T-helper 1 cell (primary cell): ENCODE data around the gene GLTP.

Experiments used
- DNase-seq, 5 donors: peaks; one replicate each; pipeline ENCODE4 v3.0.0-alpha.2; 2012 to 2020

Gene GLTP

DNA sequence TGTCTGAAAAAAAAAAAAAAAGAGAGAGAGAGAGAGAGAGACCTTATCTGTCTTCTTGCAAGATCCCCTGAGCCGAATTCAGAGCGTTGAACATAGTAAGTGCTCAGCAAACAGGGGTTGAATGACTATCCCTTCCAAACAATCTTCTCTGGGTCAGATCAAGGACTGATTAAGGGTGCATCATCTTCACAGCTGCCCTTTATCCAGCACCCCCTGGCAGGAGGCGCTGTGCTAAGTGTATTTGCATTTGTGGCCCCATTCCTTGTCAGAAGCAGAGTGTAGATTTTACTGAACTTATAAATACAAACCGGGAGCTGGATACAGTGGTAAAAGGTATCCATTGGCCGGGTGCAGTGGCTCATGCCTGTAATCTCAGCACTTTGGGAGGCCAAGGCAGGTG, 38.3 kb downstream of the GLTP start:
- DNase-seq = no peak

DNA sequence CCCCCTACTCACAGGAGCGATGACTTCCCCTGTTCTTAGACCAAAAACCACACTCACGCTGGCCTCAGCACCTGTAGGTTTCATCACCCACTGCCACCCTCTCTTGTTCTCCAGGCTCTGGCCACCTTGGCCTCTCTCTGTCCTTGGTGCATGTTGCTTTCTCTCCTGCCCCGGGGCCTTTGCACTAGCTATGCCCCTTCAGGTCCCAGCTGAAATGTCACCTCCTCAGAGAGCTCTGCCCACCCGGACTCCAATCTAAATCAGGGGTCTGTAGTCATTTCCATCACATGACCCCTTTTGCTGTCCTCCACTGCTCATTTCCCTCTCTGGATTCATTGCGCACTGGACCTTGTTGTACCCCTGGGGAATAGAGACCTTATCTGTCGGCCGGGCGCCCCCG, 39.0 kb downstream of the GLTP start:
- no peak for DNase-seq

DNA sequence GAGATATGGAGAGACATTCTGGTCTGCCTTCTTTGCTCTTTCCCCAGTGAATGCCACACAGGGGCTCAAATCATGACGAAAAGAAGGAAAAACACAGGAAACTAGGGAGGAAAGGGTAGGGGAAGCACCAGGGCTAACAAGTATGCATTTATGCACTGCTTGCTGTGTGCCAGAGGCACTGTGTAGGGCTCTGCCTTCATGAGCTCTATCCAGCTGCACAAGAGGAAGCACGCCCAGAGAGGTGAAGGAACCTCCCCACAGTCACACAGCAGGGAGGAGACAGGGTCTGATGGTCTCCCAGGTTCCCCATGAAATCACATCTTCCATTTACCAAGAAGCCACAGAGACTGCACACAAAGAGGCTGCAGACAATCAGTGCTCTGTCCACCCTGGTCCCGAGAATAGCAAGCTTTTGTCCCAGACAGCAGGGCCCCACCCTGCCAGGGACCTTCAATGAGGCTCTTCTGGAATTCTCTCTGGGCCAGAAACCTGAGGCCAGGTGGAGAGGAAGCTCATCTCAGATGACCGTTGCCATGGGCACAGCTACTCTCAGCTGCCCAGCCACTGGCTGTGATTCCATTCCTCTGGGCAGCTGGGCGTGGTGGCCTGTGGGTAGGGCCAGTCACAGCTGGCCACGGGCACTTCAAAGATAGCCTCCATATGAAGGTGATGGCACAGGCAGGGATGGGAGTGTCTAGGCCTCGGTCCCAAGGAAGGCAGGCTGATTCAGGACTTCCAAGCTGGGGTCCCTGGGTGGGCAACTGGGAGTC, 39.9 kb downstream of the GLTP start:
- DNase-seq = no peak

- DNase-seq = no peak
These were observed 40.9 kb downstream of the GLTP start for GRCh38 chr12:109839444-109839843.

- DNase-seq = no peak
These were observed 43.4 kb downstream of the GLTP start for GRCh38 chr12:109836916-109837315.

DNA sequence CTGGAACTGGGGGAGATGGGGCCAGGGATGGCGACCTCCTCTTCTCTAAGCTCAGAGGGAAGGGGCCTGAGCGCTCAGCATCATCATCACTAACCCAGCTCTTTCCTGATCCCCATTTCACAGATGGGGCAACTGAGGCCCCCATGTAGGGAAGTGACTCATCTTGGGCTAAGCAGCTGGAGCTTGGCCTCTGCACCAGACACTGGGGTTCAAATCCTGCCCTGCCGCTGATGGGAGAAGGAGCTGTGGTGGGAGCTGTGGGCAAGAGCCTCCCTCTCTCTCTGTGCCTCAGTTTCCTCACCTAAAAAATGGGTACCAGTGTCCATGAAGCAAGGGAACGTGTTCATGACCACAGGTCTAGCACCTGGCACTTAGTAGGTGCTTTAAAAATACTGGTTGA, 44.5 kb downstream of the GLTP start:
- DNase-seq = no peak

GRCh38 chr12:109833307-109834189, 46.8 kb downstream of the GLTP start, which contains the start of gene TRPV4:
Gene TRPV4 (minus strand): TSS chr12:109833398. CDS start chr12:109814796, 18,602 bp downstream.
- no peak for DNase-seq

GRCh38 chr12:109832541-109833306, 47.6 kb downstream of the GLTP start:
- no peak for DNase-seq

DNA sequence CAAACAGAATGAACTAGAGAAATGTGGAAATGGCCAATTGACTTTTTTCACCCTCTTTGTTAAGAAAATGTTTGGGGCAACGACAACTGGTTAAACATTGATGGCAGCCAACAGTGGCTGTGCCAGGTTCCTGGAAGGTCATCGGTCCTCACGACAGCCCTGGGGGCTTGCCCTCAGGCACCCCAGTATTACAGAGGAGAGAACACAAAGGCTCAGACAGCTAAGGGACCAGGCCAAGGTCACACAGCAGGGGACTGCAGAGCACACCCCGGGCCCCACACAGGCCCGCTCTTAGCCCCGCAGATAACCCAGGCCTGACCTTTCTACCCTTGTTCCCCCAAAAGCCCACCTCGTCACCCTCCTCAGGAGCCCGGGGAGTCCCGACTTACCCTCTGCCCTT, 48.4 kb downstream of the GLTP start:
- DNase-seq = no peak

DNA sequence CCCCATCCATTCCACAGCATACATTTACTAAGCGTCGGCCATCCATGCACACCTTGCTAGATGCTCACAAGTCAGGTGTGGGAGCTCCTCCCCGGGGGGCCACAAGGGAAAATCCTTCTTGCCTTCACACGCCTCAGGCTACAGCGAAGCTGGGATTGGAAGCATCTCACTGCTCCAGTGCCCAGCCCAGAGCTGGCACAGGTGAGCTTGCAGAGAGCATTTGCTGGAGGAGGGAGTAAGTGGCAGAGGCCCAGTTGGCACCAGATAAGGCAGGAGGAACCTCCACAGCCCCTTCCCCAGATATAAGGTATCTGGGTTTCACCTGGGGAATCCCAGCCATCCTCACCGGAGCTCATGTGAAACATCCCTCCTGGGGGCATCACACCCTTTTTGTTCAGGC, 49.0 kb downstream of the GLTP start:
- DNase-seq = no peak

DNA sequence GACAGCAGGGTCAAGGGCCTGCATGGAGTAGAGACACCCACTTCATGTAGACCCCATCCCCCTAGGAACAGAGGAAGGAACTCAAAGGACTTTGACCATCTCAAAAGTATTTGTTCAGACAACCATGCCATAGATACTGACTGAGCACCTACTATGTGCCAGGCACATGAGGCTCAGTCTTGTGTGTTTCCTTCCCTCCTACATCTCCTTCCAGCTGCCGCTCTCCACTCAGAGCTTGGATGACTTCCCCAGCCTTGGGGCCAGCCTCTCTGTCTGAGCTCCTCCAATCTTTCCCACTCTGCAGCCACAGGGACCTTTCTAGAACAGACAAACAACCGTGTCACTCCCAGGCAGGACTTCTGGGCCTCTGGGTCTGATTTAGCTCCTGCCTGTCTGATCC, 49.6 kb downstream of the GLTP start:
- DNase-seq = no peak

GRCh38 chr12:109830267-109830666, 50.1 kb downstream of the GLTP start:
- DNase-seq = no peak

DNA sequence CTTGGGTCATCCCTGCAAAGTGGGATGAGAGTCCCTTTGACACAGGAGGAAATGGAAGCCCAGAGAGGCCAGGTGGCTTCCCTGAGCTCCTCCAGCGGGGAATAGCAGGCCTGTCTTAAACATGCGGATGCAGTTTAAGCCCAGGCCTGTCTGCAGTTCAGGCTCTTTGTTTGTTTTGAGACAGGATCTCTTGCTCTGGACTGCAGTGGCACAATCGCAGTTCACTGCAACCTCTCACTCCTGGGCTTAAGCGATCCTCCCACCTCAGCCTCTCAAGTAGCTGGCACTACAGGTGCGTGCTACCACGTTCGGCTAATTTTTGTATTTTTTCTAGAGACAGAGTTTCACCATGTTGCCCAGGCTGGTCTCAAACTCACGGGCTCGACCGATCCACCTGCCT, 50.7 kb downstream of the GLTP start:
- DNase-seq = no peak

GRCh38 chr12:109828754-109829511, 51.4 kb downstream of the GLTP start:
- no peak for DNase-seq

DNA sequence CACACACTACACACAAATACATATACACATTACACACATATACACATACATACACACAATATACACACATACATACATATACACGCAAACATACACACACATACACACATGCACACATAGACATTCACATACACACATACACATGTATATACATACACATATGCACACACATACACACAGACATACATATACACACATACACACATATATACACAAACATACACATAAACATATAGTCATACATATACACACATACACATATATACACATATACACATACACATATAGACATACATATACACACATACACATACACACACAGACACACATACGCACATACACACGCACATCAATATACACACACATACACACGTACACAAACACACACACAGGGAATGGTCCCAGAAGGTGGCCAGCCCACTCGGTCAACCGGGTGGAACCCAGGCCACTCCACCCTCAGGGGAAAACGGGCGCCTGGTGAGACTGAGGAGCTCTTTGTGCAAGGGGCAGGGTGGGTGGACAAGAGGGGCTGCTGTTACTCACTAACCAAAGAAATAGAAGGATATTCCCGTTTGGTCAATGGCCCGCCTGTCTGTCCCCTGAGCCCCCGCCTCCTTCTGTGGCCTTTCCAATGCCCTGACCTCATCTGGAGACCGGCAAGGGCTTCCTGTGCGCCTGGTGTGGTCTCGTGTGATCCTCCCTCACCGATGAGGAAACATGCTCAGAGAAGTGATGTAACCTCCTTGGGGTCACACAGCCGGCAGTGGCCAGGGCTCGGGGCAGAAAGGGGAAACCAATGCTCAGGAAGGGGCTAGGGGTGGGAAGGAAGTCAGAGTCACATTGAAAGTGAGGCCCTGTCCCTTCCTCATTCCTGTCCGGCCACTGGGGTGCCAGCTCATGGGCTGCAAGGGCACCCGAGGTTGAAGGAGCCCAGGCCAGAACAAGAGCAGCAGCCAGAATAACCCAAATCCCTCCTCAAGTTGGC, 52.5 kb downstream of the GLTP start:
- DNase-seq = no peak

DNA sequence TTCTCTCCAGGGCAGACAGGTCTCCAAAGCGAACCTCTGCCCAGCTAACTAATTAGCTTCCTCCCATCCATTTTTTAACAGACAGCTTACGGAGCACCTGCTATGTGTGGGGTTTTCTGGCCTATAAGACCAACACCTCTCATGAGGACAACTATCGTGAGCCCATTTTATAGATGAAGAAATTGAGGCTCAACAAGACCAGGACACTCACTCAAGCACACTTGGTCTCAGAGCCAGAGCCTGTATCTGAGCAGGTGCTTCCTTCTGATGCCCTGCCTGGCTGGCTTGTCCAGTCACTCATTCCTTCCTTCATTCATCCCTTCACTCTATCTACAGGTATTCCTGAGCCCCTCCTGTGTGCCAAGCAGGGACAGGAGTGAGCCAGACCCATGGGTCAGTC, 53.3 kb downstream of the GLTP start:
- no peak for DNase-seq

DNA sequence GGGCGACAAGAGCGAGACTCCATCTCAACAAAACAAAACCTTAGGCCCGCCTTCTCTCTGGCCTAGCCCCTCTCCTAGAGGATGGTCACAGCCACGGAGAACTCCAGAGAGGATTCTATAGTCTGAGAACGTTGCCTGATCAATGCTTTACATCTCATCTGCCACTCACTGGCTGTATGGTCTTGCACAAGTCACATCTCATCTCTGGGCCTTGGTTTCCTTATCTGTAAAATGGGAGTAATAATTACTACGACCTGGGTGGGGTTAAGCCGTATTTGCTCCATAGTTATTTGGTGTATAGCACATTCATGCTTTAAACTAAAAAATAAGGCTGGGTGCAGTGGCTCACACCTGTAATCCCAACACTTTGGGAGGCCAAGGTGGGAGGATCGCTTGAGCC, 55.6 kb downstream of the GLTP start:
- no peak for DNase-seq

DNA sequence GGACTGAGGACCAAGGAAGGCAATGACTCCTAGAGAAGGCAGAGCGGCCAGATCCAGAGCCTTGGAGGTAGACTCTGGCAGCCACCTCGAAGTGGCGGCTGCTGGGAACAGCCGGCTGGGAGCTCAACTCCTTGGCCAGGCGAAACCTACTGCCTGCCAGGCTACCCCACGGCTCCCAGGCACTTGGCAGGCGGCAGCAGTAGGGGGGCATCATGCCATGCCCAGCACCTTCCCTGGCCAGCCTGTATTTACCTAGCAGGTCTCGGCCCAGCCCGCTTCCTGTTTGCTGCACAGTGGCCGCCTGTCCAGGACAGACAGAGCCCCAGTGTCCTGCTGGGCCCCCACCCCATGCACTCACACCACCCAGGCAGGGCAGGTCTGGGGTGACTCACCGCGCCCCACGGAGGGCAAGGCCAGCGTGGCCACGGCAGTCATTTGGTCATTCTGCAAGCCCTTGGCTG, 57.4 kb downstream of the GLTP start:
- no peak for DNase-seq

GRCh38 chr12:109822416-109822815, 57.9 kb downstream of the GLTP start:
- no peak for DNase-seq

- no peak for DNase-seq
These were observed 58.4 kb downstream of the GLTP start for GRCh38 chr12:109821968-109822367.

- no peak for DNase-seq
These were observed 59.4 kb downstream of the GLTP start for GRCh38 chr12:109820816-109821381.
